ENCODE data around the gene EXOC3L4.
"Not testable (repeated sequence)": the region's sequence is repeated elsewhere in the genome, so short reads cannot be mapped to it uniquely, and the experiment has no call there.

Gene EXOC3L4

GRCh38 chr14:103115845-103116572, 21.5 kb downstream of the EXOC3L4 start:
- no peak overlapping the region for H3K9ac ChIP-seq
- H3K27me3 ChIP-seq (ENCODE audit: control insufficient read depth, insufficient read depth, low read length) = no peaks in the 10 kb centered on the region
- H2AFZ ChIP-seq = no peak overlapping the region
- no peaks in the 10 kb centered on the region for H3K9me3 ChIP-seq (ENCODE audit: control insufficient read depth, low read length)
- TF ChIP-seq CTCF (IDR thresholded peaks at IDR 0.05) = no peak
- no peak overlapping the region for H3K4me3 ChIP-seq (ENCODE audit: low read depth, low read length)
- no peaks in the 10 kb centered on the region for H3K36me3 ChIP-seq (ENCODE audit: control insufficient read depth, insufficient read depth, low read length)
- H3K4me2 ChIP-seq (ENCODE audit: low read length) = no peak overlapping the region
- no peaks in the 10 kb centered on the region for H3K79me2 ChIP-seq
- no peak overlapping the region for H3K27ac ChIP-seq
- peaks cover 17% of the 10 kb centered on the region for H3K4me1 ChIP-seq

- peaks cover 17% of the 10 kb centered on the region for H3K4me1 ChIP-seq
- no peaks in the 10 kb centered on the region for H3K27me3 ChIP-seq (ENCODE audit: control insufficient read depth, insufficient read depth, low read length)
- H3K79me2 ChIP-seq = no peaks in the 10 kb centered on the region
- no peak overlapping the region for H3K4me3 ChIP-seq (ENCODE audit: low read depth, low read length)
- H3K9ac ChIP-seq = no peak overlapping the region
- no peak overlapping the region for H2AFZ ChIP-seq
- no peak overlapping the region for H3K4me2 ChIP-seq (ENCODE audit: low read length)
- no peaks in the 10 kb centered on the region for H3K9me3 ChIP-seq (ENCODE audit: control insufficient read depth, low read length)
- TF ChIP-seq CTCF (IDR thresholded peaks at IDR 0.05) = no peak
- H3K27ac ChIP-seq = no peak overlapping the region
- H3K36me3 ChIP-seq (ENCODE audit: control insufficient read depth, insufficient read depth, low read length) = no peaks in the 10 kb centered on the region
Observed at GRCh38 chr14:103116636-103117035, 22.1 kb downstream of the EXOC3L4 start.

GRCh38 chr14:103117499-103117898, 23.0 kb downstream of the EXOC3L4 start:
- H2AFZ ChIP-seq; H3K27me3 ChIP-seq (ENCODE audit: control insufficient read depth, insufficient read depth, low read length); H3K9me3 ChIP-seq (ENCODE audit: control insufficient read depth, low read length); H3K4me3 ChIP-seq (ENCODE audit: low read depth, low read length); H3K4me2 ChIP-seq (ENCODE audit: low read length); H3K36me3 ChIP-seq (ENCODE audit: control insufficient read depth, insufficient read depth, low read length); H3K9ac ChIP-seq; H3K79me2 ChIP-seq; H3K27ac ChIP-seq: not testable (repeated sequence)
- peaks cover 14% of the 10 kb centered on the region for H3K4me1 ChIP-seq

- no peaks in the 10 kb centered on the region for H3K36me3 ChIP-seq (ENCODE audit: control insufficient read depth, insufficient read depth, low read length)
- no peak overlapping the region for H3K4me3 ChIP-seq (ENCODE audit: low read depth, low read length)
- no peaks in the 10 kb centered on the region for H3K79me2 ChIP-seq
- no peak for TF ChIP-seq CTCF (IDR thresholded peaks at IDR 0.05)
- H3K27ac ChIP-seq = peak overlapping the region; percentile 55
- H3K9me3 ChIP-seq (ENCODE audit: control insufficient read depth, low read length) = no peaks in the 10 kb centered on the region
- H3K4me1 ChIP-seq = peaks cover 17% of the 10 kb centered on the region
- no peak overlapping the region for H3K4me2 ChIP-seq (ENCODE audit: low read length)
- no peak overlapping the region for H3K9ac ChIP-seq
- no peaks in the 10 kb centered on the region for H3K27me3 ChIP-seq (ENCODE audit: control insufficient read depth, insufficient read depth, low read length)
- H2AFZ ChIP-seq = no peak overlapping the region
Observed at GRCh38 chr14:103118018-103118662, 23.6 kb downstream of the EXOC3L4 start.

- Histone ChIP-seq H3K27me3 (ENCODE audit: control insufficient read depth, insufficient read depth, low read length) (no peaks in the 10 kb centered on the region), H3K9me3 (ENCODE audit: control insufficient read depth, low read length) (no peaks in the 10 kb centered on the region), H3K4me2 (ENCODE audit: low read length) (no peak overlapping the region), H3K4me3 (ENCODE audit: low read depth, low read length) (no peak overlapping the region), H2AFZ (no peak overlapping the region), H3K27ac (peak overlapping the region; percentile 55), H3K36me3 (ENCODE audit: control insufficient read depth, insufficient read depth, low read length) (no peaks in the 10 kb centered on the region), H3K9ac (no peak overlapping the region), H3K79me2 (no peaks in the 10 kb centered on the region), H3K4me1 (peaks cover 17% of the 10 kb centered on the region)
- TF ChIP-seq CTCF (IDR thresholded peaks at IDR 0.05) = no peak
Observed at GRCh38 chr14:103118663-103119404, 24.3 kb downstream of the EXOC3L4 start.

GRCh38 chr14:103119527-103119926, 25.0 kb downstream of the EXOC3L4 start:
- H3K79me2 ChIP-seq; H3K27ac ChIP-seq; H3K9ac ChIP-seq; H2AFZ ChIP-seq; H3K27me3 ChIP-seq (ENCODE audit: control insufficient read depth, insufficient read depth, low read length); H3K4me2 ChIP-seq (ENCODE audit: low read length); H3K4me3 ChIP-seq (ENCODE audit: low read depth, low read length); H3K36me3 ChIP-seq (ENCODE audit: control insufficient read depth, insufficient read depth, low read length); H3K9me3 ChIP-seq (ENCODE audit: control insufficient read depth, low read length): not testable (repeated sequence)
- peaks cover 20% of the 10 kb centered on the region for H3K4me1 ChIP-seq
